Skeletal muscle tissue (tissue), 4 donors: ENCODE results near the gene LRPPRC. TPM values are rescaled to one million over a fixed set of nuclear protein-coding genes. Genes with fewer than 3 reads are reported as not detected.
"Not testable (repeated sequence)": the region's sequence is repeated elsewhere in the genome, so short reads cannot be mapped to it uniquely, and the experiment has no call there.

ENCODE experiments used
- H3K27ac ChIP-seq: one replicate; pipeline ENCODE4 v1.7.0; 2013; ENCODE audit warnings: mild to moderate bottlenecking, low read depth, low read length, inconsistent platforms
- H3K27me3 ChIP-seq, 3 donors: one replicate each; pipeline ENCODE4 v1.7.0; 2013; ENCODE audit warnings: low read length in 3 of 3; ENCODE audit not compliant: control insufficient read depth in 3 of 3, insufficient read depth in 3 of 3
- H3K36me3 ChIP-seq, 3 donors: one replicate each; pipeline ENCODE4 v1.7.0; 2013; ENCODE audit warnings: low read length in 3 of 3; ENCODE audit not compliant: control insufficient read depth in 3 of 3, insufficient read depth in 3 of 3
- H3K4me1 ChIP-seq, 3 donors: one replicate each; pipeline ENCODE4 v1.7.0; 2013; ENCODE audit warnings: low read length in 3 of 3, mild to moderate bottlenecking in 3 of 3; ENCODE audit not compliant: control insufficient read depth in 3 of 3, insufficient read depth in 3 of 3
- H3K4me3 ChIP-seq, 3 donors: one replicate each; pipeline ENCODE4 v1.7.0; 2013; ENCODE audit warnings: low read length in 3 of 3
- H3K9ac ChIP-seq, 3 donors: one replicate each; pipeline ENCODE4 v1.7.0; 2013; ENCODE audit warnings: low read length in 3 of 3, mild to moderate bottlenecking in 3 of 3, moderate library complexity in 2 of 3, low read depth in 1 of 3
- H3K9me3 ChIP-seq, 3 donors: one replicate each; pipeline ENCODE4 v1.7.0; 2013; ENCODE audit warnings: low read length in 3 of 3; ENCODE audit not compliant: control insufficient read depth in 3 of 3
- total RNA-seq: library from RNA; depleted of rRNA; stranded (reverse); fragments of >200 nt; gene quantifications from one replicate; pipeline ENCODE4 v1.2.3, GENCODE V29; 2014
- donor health status: Osteomylitis.

Gene LRPPRC
- 77.8 TPM for total RNA-seq

DNA sequence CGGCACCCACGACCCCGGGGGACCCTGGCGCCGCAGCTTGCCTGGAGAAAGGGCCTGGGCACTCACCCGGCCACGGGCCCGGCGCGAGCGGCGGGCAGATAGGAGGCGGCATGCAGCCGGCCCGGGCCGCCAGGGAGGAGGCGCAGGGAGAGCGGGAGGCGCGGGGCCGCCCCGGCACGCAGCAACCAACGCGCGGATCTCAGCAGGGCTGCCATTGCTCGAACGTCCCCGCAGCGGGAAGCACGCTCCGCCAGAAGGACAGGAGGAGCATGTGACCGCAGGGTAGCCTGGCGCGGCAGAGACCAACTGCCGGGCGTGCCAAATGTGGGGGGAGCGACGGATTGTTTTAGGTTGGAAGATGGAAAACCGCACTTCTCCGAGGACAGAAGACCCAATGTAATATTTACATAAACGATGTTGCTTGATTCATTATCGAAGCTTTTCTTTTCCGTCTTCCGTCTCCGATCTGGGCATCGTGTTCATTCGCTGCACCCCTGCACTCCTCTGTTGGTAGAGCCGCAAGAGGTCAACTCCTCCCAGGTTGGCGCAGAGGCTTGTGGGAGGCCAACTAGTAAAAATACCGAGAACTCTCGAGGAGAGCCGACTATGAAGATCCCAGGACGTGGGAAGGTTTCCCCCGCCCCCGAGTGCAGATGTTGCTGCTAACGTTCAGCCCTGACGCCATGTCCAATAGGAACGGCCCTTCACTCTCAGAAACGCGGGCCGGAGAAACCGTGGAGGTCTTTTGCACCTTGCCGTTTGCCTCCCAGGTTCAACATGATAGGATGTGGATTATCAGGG, at the start of gene LRPPRC:
Gene LRPPRC (minus strand): TSS at position 257 of the 801 bp plus-strand sequence. CDS start 42 bp downstream, at position 215.
- Histone ChIP-seq H3K9me3 (no peaks in the 10 kb centered on the region), H3K9ac (peak within 1 kb of the TSS; percentile 93 to 99 (median 97)), H3K4me1 (peaks cover 14 to 33% (median 18%) of the 10 kb centered on the region in 3 donors), H3K36me3 (peaks cover 8 to 10% (median 10%) of the 10 kb centered on the region in 3 donors), H3K27me3 (no peaks in the 10 kb centered on the region), H3K27ac (peak within 1 kb of the TSS; percentile 86), H3K4me3 (peak within 1 kb of the TSS; percentile 99)

DNA sequence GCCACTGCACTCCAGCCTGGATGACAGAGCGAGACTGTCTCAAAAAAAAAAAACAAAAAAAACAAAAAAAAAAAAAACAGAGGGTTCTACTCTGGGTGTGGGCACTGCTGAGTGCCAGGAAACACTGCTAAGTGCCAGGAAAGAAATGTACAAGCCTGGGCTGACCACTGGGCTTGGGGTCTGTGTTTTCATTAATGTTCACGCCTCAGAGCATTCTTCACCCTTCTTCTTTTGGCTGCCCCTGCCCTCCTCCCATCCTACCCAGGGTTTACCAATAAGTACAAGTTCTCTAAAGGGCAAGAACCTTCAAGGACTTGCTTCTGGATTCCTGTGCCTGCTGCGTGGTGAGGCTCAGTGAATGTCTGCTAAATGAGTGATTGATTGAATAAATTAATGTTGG, 49.3 kb upstream of the LRPPRC start:
- H3K27me3 ChIP-seq, result no peaks in the 10 kb centered on the region
- no peak overlapping the region for H3K9ac ChIP-seq

DNA sequence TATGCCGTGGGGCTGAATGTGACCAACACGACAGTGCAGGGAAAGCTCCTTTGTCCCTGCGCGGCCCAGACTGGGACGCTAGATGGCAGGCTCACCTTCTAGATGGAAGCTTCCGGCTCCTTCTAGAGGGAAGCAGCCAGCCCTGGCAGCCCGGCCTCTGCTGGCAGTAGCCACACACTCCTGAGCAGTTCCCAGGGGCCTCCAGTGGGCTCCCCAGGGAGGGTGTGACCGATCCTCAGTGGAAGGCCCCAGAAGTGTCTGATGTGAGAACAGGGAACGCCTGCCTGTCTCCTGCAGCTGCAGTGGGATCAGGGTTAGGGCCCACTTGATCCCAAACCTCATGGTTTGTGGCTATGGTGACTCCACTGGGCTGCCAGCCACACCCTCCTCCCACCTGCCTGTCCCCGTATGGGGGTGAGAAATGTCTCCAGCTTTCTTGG, 48.5 kb upstream of the LRPPRC start:
- Histone ChIP-seq H3K27ac (no peak overlapping the region), H3K27me3 (no peaks in the 10 kb centered on the region), H3K4me1 (peaks cover 0 to 5% (median 4%) of the 10 kb centered on the region in 3 donors), H3K36me3 (no peaks in the 10 kb centered on the region), H3K9ac (peak overlapping the region in 2 of 3 donors; percentile 29 to 69), H3K4me3 (peak overlapping the region in 2 of 3 donors; percentile 18 to 52), H3K9me3 (no peaks in the 10 kb centered on the region)

More for the DNA sequence above, 49.3 kb upstream of the LRPPRC start:
- Histone ChIP-seq H3K4me1 (peaks cover 0 to 5% (median 4%) of the 10 kb centered on the region in 3 donors), H3K27ac (no peak overlapping the region), H3K36me3 (no peaks in the 10 kb centered on the region), H3K9me3 (no peaks in the 10 kb centered on the region), H3K4me3 (no peak overlapping the region)

DNA sequence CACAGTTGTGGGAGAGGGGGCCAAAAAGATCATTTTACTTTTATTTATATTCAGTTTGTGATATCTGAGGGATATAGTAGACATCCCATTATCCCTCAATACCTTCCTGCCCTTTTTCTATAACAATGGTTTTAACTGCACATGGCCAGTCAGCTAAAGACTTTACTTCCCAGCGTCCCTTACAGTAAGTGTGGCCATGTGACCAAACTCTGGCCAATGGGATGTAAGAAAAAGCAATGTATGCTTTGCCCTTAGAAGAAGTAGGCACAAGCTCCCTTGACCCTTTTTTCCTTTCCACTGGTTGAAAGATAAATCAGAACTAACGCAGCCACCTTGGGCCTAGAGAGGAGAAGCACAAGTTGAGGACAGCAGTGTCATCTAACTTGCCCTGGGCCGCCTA, 44.6 kb upstream of the LRPPRC start:
- no peaks in the 10 kb centered on the region for H3K9me3 ChIP-seq
- H3K27ac ChIP-seq, result no peak overlapping the region
- no peak overlapping the region for H3K4me3 ChIP-seq
- H3K27me3 ChIP-seq, result no peaks in the 10 kb centered on the region
- no peak overlapping the region for H3K9ac ChIP-seq
- no peaks in the 10 kb centered on the region for H3K36me3 ChIP-seq
- peaks cover 0 to 5% (median 4%) of the 10 kb centered on the region in 3 donors for H3K4me1 ChIP-seq

GRCh38 chr2:44038277-44038676, 42.5 kb upstream of the LRPPRC start:
- Histone ChIP-seq H3K4me3 (no peak overlapping the region), H3K9me3 (no peaks in the 10 kb centered on the region), H3K4me1 (no peaks in the 10 kb centered on the region), H3K36me3 (no peaks in the 10 kb centered on the region), H3K27me3 (no peaks in the 10 kb centered on the region), H3K27ac (no peak overlapping the region), H3K9ac (no peak overlapping the region)

GRCh38 chr2:44037221-44037620, 41.4 kb upstream of the LRPPRC start:
- no peak overlapping the region for H3K4me3 ChIP-seq
- H3K27ac ChIP-seq, result no peak overlapping the region
- H3K9me3 ChIP-seq, result no peaks in the 10 kb centered on the region
- no peaks in the 10 kb centered on the region for H3K4me1 ChIP-seq
- no peaks in the 10 kb centered on the region for H3K27me3 ChIP-seq
- no peaks in the 10 kb centered on the region for H3K36me3 ChIP-seq
- H3K9ac ChIP-seq, result no peak overlapping the region

- Histone ChIP-seq H3K27me3 (peaks cover 0 to 2% (median 0%) of the 10 kb centered on the region in 3 donors), H3K9me3 (no peaks in the 10 kb centered on the region), H3K27ac (peak overlapping the region; percentile 59), H3K9ac (no peak overlapping the region), H3K36me3 (no peaks in the 10 kb centered on the region), H3K4me3 (no peak overlapping the region), H3K4me1 (no peaks in the 10 kb centered on the region)
Observed at GRCh38 chr2:44033947-44034346, 38.2 kb upstream of the LRPPRC start.

DNA sequence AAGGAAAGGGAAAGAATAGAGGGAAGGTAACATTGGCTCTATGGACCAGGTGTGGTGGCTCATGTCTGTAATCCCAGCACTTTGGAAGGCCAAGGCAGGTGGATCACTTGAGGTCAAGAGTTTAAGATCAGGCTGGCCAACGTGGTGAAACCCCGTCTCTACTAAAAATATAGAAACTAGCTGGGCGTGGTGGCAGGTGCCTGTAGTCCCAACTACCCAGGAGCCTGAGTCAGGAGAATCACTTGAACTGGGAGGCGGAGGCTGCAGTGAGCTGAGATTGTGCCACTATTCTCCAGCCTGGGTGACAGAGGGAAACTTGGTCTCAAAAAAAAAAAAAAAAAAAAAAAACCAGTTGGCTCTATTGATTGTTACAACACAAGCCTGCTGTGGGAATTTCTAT, 31.3 kb upstream of the LRPPRC start:
- not testable (repeated sequence) for H3K9ac ChIP-seq, H3K9me3 ChIP-seq, H3K27ac ChIP-seq, H3K4me3 ChIP-seq, H3K36me3 ChIP-seq, H3K4me1 ChIP-seq, H3K27me3 ChIP-seq

- no peak overlapping the region for H3K4me3 ChIP-seq
Observed at GRCh38 chr2:44016282-44016681, 20.5 kb upstream of the LRPPRC start.

DNA sequence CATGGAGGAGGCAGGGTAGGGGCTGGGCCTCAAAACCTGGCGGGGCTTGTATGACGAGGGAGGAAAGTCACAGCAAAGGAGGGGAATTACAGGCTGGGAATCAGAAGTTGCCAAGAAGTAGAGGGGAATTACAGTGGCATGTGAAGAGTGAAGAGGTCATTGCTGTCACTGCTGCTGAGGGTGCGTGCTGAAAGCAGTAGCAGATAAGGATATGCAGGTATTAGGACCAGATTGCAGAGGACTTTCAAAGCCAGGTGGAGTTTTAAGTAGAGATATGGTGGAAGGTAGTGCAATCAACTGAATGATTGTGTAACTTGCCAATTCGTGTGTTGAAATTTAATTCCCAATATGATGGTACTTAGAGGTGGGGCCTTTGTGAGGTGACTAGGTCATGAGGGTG, 19.4 kb upstream of the LRPPRC start:
- Histone ChIP-seq H3K27me3 (peaks cover 0 to 6% (median 3%) of the 10 kb centered on the region in 3 donors), H3K4me3 (no peak overlapping the region), H3K27ac (no peak overlapping the region), H3K4me1 (no peaks in the 10 kb centered on the region), H3K36me3 (no peaks in the 10 kb centered on the region), H3K9me3 (no peaks in the 10 kb centered on the region), H3K9ac (no peak overlapping the region)

More at GRCh38 chr2:44016282-44016681, 20.5 kb upstream of the LRPPRC start:
- H3K4me1 ChIP-seq, result no peaks in the 10 kb centered on the region
- H3K9ac ChIP-seq, result no peak overlapping the region
- no peaks in the 10 kb centered on the region for H3K9me3 ChIP-seq
- H3K27me3 ChIP-seq, result peaks cover 0 to 4% (median 3%) of the 10 kb centered on the region in 3 donors
- no peaks in the 10 kb centered on the region for H3K36me3 ChIP-seq
- no peak overlapping the region for H3K27ac ChIP-seq
